DND-41 (cell line): ENCODE results near the gene PROSER3.

Experiments
- CTCF ChIP-seq: IDR thresholded peaks from 2 replicates; pipeline ENCODE4 v1.5.1; 2012; ENCODE audit warnings: borderline replicate concordance, low read length, moderate library complexity, mild to moderate bottlenecking; ENCODE audit not compliant: poor library complexity, severe bottlenecking; ENCODE audit errors: extremely low read depth
- EZH2 ChIP-seq: IDR thresholded peaks from 3 replicates; pipeline ENCODE4 v1.6.1; 2012; ENCODE audit warnings: borderline replicate concordance, low read depth, mild to moderate bottlenecking, moderate library complexity, low read length, inconsistent platforms; ENCODE audit not compliant: severe bottlenecking

GRCh38 chr19:35745328-35746086 lies 12.5 kb upstream of the PROSER3 start, which contains the start of the genes PSENEN and U2AF1L4:
- TF ChIP-seq CTCF (no peak), EZH2 (no peak)
